Lung (tissue), 12 donors: ENCODE data around the gene LRP1B. TPM values are rescaled to one million over a fixed set of nuclear protein-coding genes. Genes with fewer than 3 reads are reported as not detected.

ENCODE experiments used
- ATAC-seq: fragments of 200-7000 bp; cut with Tn5 transposase; one replicate; pipeline ENCODE4 v1.9.1; 2020; ENCODE audit warnings: moderate number of reproducible peaks; ENCODE audit not compliant: insufficient read depth, low FRiP score
- DNase-seq, 3 donors: peaks; one replicate each; pipeline ENCODE4 v3.0.0-alpha.2; 2013 to 2017
- H3K27ac ChIP-seq, 2 donors: one replicate each; pipeline ENCODE4 v1.5.1; 2013; ENCODE audit warnings: mild to moderate bottlenecking in 2 of 2, moderate library complexity in 2 of 2, control low read depth in 1 of 2, inconsistent platforms in 1 of 2, low read depth in 1 of 2, low read length in 1 of 2
- H3K27me3 ChIP-seq, 3 donors: one replicate each; pipeline ENCODE4 v1.5.1; 2013; ENCODE audit warnings: low read length in 2 of 3; ENCODE audit not compliant: control insufficient read depth in 3 of 3, insufficient read depth in 3 of 3
- H3K36me3 ChIP-seq, 4 donors: one replicate each; pipeline ENCODE4 v1.5.1; 2013; ENCODE audit warnings: low read length in 4 of 4, mild to moderate bottlenecking in 1 of 4, moderate library complexity in 1 of 4; ENCODE audit not compliant: control insufficient read depth in 4 of 4, insufficient read depth in 4 of 4
- H3K4me1 ChIP-seq, 5 donors: one replicate each; pipeline ENCODE4 v1.5.1; 2013; ENCODE audit warnings: low read length in 5 of 5, mild to moderate bottlenecking in 2 of 5, moderate library complexity in 1 of 5; ENCODE audit not compliant: control insufficient read depth in 5 of 5, insufficient read depth in 5 of 5
- H3K4me3 ChIP-seq: one replicate; pipeline ENCODE4 v1.5.1; 2013; ENCODE audit warnings: mild to moderate bottlenecking, control low read depth, moderate library complexity
- H3K9ac ChIP-seq, 2 donors: one replicate each; pipeline ENCODE4 v1.5.1; 2013; ENCODE audit warnings: low read length in 2 of 2, control low read depth in 1 of 2; ENCODE audit not compliant: insufficient read depth in 1 of 2
- H3K9me3 ChIP-seq, 4 donors: one replicate each; pipeline ENCODE4 v1.5.1; 2013; ENCODE audit warnings: low read length in 3 of 4, mild to moderate bottlenecking in 1 of 4, moderate library complexity in 1 of 4; ENCODE audit not compliant: control insufficient read depth in 4 of 4, insufficient read depth in 3 of 4
- WGBS, 2 donors: extraction: QIAGEN DNeasy Blood & Tissue Kit; methylation state at CpG; one replicate each; pipeline ENCODE4 v1.1.7; 2013; 5-methylcytosine and 5-hydroxymethylcytosine counted together
- polyA plus RNA-seq, 2 donors: library from polyadenylated mRNA; stranded (reverse); fragments of 200-250 nt; gene quantifications; one replicate each; pipeline ENCODE4 v1.2.1, GENCODE V29; 2013
- total RNA-seq, 2 donors: library from RNA; depleted of rRNA in 1 of 2; stranded (reverse); fragments of >200 nt in 1 of 2; gene quantifications; one replicate each; pipeline ENCODE4 v1.2.1, GENCODE V29; 2014 to 2021
- TF ChIP-seq, protein P1 (sequence below): IDR thresholded peaks from 2 replicates; pipeline ENCODE4 v1.5.1; 2012; ENCODE audit warnings: mild to moderate bottlenecking; ENCODE audit errors: control extremely low read depth, extremely low read depth
- donor health status: control.
- donor health status: control.
- donor health status: Bipolar disorder and iron deficiency.
- donor health status: healthy.
- donor health status: DM: yes; HTN: yes; CAD: no.

The LRP1B gene
- total and polyA plus RNA-seq, 4 donors = 0.01 to 6.5 (median 0.16) TPM

DNA sequence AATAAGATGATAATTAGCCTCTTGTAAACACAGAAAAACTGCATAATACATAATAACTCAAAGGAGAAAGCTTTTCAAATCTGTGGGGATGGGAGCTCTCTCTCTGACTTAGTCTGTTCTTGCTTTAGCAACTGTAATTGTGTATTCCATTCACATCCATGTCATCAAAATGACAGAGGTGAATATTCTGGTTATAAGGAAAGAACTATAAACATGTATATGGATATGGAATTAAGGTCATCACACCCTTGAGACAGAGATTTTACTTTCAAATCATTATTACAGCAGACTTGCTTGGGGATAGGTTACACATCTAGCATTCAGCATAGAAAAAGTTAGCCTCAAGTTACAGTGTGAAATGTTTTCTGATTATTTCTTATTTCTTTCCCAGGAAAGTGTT lies 497.7 kb downstream of the LRP1B start:
- Histone ChIP-seq H3K36me3 (no peaks in the 10 kb centered on the region), H3K9ac (no peak overlapping the region), H3K4me3 (no peak overlapping the region), H3K9me3 (no peaks in the 10 kb centered on the region), H3K27ac (no peak overlapping the region), H3K27me3 (no peaks in the 10 kb centered on the region), H3K4me1 (no peaks in the 10 kb centered on the region)
- TF ChIP-seq, protein P1, sequence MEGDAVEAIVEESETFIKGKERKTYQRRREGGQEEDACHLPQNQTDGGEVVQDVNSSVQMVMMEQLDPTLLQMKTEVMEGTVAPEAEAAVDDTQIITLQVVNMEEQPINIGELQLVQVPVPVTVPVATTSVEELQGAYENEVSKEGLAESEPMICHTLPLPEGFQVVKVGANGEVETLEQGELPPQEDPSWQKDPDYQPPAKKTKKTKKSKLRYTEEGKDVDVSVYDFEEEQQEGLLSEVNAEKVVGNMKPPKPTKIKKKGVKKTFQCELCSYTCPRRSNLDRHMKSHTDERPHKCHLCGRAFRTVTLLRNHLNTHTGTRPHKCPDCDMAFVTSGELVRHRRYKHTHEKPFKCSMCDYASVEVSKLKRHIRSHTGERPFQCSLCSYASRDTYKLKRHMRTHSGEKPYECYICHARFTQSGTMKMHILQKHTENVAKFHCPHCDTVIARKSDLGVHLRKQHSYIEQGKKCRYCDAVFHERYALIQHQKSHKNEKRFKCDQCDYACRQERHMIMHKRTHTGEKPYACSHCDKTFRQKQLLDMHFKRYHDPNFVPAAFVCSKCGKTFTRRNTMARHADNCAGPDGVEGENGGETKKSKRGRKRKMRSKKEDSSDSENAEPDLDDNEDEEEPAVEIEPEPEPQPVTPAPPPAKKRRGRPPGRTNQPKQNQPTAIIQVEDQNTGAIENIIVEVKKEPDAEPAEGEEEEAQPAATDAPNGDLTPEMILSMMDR = no peak
- DNase-seq (no peak), ATAC-seq (no peak)

DNA sequence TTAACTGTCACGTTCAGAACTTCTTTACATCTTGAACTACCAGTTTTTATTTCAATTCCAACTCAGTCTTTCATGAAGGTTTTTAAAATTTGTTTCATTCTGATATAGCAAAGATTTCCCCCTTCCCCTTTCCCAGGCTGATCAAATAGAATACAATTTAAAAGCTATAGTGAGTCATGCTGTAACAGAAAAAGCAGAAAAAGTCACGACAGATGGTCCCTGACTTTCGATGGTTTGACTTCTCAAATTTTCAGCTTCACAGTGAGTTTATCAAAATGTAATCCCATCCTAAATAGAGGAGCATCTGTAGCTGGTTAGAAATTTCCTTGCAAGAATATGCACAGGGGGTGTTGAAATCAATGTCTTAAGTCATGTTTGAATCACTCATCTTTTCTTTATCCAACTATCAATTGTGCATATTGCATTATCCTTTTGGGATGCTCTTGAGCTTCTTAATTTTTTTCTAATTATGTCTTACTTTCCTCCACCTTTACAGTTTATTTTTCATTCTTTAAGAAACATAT lies 500.3 kb downstream of the LRP1B start:
- 84 to 89% methylated on average over 3 of the region's 3 CpGs for WGBS, 2 donors
- no peak for ATAC-seq
- H3K36me3 ChIP-seq = no peaks in the 10 kb centered on the region
- no peak overlapping the region for H3K4me3 ChIP-seq
- TF ChIP-seq, protein P1 = no peak
- H3K4me1 ChIP-seq = no peaks in the 10 kb centered on the region
- H3K27ac ChIP-seq = no peak overlapping the region
- no peak for DNase-seq
- H3K9me3 ChIP-seq = no peaks in the 10 kb centered on the region
- H3K9ac ChIP-seq = no peak overlapping the region
- no peaks in the 10 kb centered on the region for H3K27me3 ChIP-seq

DNA sequence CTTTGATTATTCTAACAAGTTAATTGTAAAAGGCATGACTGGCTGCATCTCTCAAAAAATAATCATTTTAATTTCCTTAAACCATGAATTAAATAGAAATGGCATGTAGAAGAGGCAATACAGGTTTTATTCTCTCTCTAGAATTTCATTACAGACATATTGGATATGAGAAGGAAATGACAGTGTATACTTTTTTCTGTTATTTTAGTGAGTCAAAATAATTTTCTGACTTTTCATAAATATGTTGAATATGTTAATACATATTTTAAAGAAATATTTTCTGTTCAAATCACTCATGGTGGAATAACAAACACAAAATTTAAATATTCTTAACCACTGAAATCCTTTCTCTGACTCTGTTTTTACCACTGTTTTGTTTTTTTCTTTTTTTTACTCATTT lies 510.4 kb downstream of the LRP1B start:
- Histone ChIP-seq H3K4me3 (no peak overlapping the region), H3K4me1 (no peaks in the 10 kb centered on the region), H3K27ac (no peak overlapping the region), H3K27me3 (peaks cover 0 to 3% (median 0%) of the 10 kb centered on the region in 3 donors), H3K9ac (no peak overlapping the region), H3K36me3 (no peaks in the 10 kb centered on the region), H3K9me3 (no peaks in the 10 kb centered on the region)
- TF ChIP-seq, protein P1 = no peak
- ATAC-seq = no peak
- DNase-seq = no peak

DNA sequence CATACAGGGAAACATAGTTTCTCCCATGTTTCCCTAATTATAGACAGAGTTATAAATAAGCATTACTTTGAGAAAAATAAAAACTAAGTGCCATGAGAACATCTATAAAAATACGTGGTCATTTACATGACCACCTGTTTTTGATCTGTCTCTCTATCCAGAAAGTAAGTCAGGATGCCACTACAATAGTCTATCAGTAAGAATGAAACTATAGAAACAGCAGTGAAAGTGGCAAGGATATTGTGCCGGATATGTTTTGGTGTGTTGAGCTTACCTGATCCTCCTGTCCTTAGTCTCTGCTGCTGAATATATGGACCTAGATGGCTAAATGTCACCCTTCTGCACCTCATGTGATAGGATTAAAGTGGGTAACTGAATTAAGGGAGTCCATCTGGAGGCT lies 512.4 kb downstream of the LRP1B start:
- TF ChIP-seq, protein P1 = no peak
- H3K36me3 ChIP-seq = no peaks in the 10 kb centered on the region
- ATAC-seq = no peak
- H3K4me1 ChIP-seq = no peaks in the 10 kb centered on the region
- H3K27me3 ChIP-seq = peaks cover 0 to 3% (median 0%) of the 10 kb centered on the region in 3 donors
- H3K27ac ChIP-seq = no peak overlapping the region
- H3K4me3 ChIP-seq = no peak overlapping the region
- no peak for DNase-seq
- 83 to 87% methylated on average over 2 of the region's 2 CpGs for WGBS, 2 donors
- H3K9ac ChIP-seq = no peak overlapping the region
- no peaks in the 10 kb centered on the region for H3K9me3 ChIP-seq
